A673 (cell line): Measurements from ENCODE around the gene ANKRD66. TPM values are rescaled to one million over a fixed set of nuclear protein-coding genes. Genes with fewer than 3 reads are reported as not detected.

Experiments
- BruUV-seq: library from RNA; stranded (reverse); fragments of 400-500 nt; replicated peaks from 2 replicates; lab custom pipeline; 2021; lab: Mats Ljungman, UMichigan
- CTCF ChIA-PET: fragments of 300-600 bp; sonication (Branson Sonifier 250); formaldehyde crosslinking; loops from one replicate; lab custom pipeline; 2022; ENCODE audit warnings: antibody characterized with exemption; lab: Charles Lee
- POLR2A ChIA-PET: fragments of 300-600 bp; sonication (Branson Sonifier 250); formaldehyde crosslinking; loops from one replicate; lab custom pipeline; 2022; ENCODE audit warnings: antibody characterized with exemption; ENCODE audit not compliant: low non-redundant PET; lab: Charles Lee
- DNase-seq: peaks from one replicate; pipeline ENCODE4 v3.0.0-alpha.2; 2015; ENCODE audit warnings: low spot score
- H3K27ac ChIP-seq: fragments of 200-600 bp; sonication (generic); 2 replicates; pipeline ENCODE4 v1.5.1; 2016; ENCODE audit warnings: mixed run types, low read depth, mild to moderate bottlenecking, mixed read lengths, antibody characterized with exemption, low read length; ENCODE audit not compliant: poor library complexity, severe bottlenecking
- H3K27me3 ChIP-seq: fragments of 200-600 bp; sonication (generic); replicated peaks from 2 replicates; pipeline ENCODE4 v1.6.1; 2017; ENCODE audit warnings: mixed run types, low read depth, mild to moderate bottlenecking, mixed read lengths, antibody characterized with exemption, low read length; ENCODE audit not compliant: insufficient read depth, poor library complexity
- H3K36me3 ChIP-seq: fragments of 200-600 bp; sonication (generic); 2 replicates; pipeline ENCODE4 v1.6.1; 2016; ENCODE audit warnings: mixed run types, mild to moderate bottlenecking, mixed read lengths, antibody characterized with exemption, low read length; ENCODE audit not compliant: insufficient read depth, poor library complexity, severe bottlenecking
- H3K4me1 ChIP-seq: fragments of 200-600 bp; sonication (generic); 2 replicates; pipeline ENCODE4 v1.6.1; 2017; ENCODE audit warnings: mixed run types, mild to moderate bottlenecking, mixed read lengths, antibody characterized with exemption, low read length; ENCODE audit not compliant: insufficient read depth, poor library complexity, severe bottlenecking
- H3K4me3 ChIP-seq: fragments of 200-600 bp; sonication (generic); 2 replicates; pipeline ENCODE4 v1.5.1; 2016; ENCODE audit warnings: low read depth, mixed run types, mild to moderate bottlenecking, mixed read lengths, low read length; ENCODE audit not compliant: poor library complexity, severe bottlenecking
- H3K9me3 ChIP-seq: fragments of 200-600 bp; sonication (generic); 2 replicates; pipeline ENCODE4 v1.6.1; 2016; ENCODE audit warnings: mixed run types, low read depth, mild to moderate bottlenecking, mixed read lengths, antibody characterized with exemption, low read length; ENCODE audit not compliant: poor library complexity, severe bottlenecking
- CTCF ChIP-seq: fragments of 300-800, 200-600 bp; sonication (generic); conservative IDR thresholded peaks from 2 replicates; pipeline ENCODE4 v1.5.1; 2017; ENCODE audit warnings: low read depth, mild to moderate bottlenecking, antibody characterized with exemption, low read length, moderate library complexity, mixed read lengths
- EZH2 ChIP-seq: fragments of 200-600 bp; sonication (generic); IDR thresholded peaks from 2 replicates; pipeline ENCODE4 v1.6.1; 2017; ENCODE audit warnings: borderline replicate concordance, low read depth, mild to moderate bottlenecking, mixed read lengths, antibody characterized with exemption, low read length; ENCODE audit not compliant: poor library complexity, severe bottlenecking
- intact Hi-C: fragments of 100-400 bp; cut with micrococcal nuclease; formaldehyde crosslinking; loops from one replicate; pipeline ENCODE4 v1.10.0; 2022; ENCODE audit not compliant: unreplicated experiment
- total RNA-seq: library from RNA; stranded (reverse); gene quantifications from 2 replicates; pipeline ENCODE4 v1.2.3, GENCODE V29; 2021

The ANKRD66 gene
- total RNA-seq, 1 experiment from 2014 or later: not detected

GRCh38 chr6:46745973-46746372 is 760 bp upstream of the ANKRD66 start:
- H3K4me1 ChIP-seq: no peaks in the 10 kb centered on the region
- ChIA-PET POLR2A (no interaction called here), CTCF (no interaction called here)
- no peak for DNase-seq
- no peak overlapping the region for H3K4me3 ChIP-seq
- TF ChIP-seq EZH2 (no peak), CTCF (no peak)
- H3K27ac ChIP-seq: no peak overlapping the region
- H3K9me3 ChIP-seq: no peaks in the 10 kb centered on the region
- intact Hi-C loops: no loop called here
- H3K27me3 ChIP-seq: no peaks in the 10 kb centered on the region
- no peaks in the 10 kb centered on the region for H3K36me3 ChIP-seq
- no TSS peak for BruUV-seq

- TF ChIP-seq EZH2 (no peak), CTCF (no peak)
- H3K4me1 ChIP-seq: no peaks in the 10 kb centered on the region
- POLR2A ChIA-PET: no interaction called here
- no peaks in the 10 kb centered on the region for H3K9me3 ChIP-seq
- H3K27me3 ChIP-seq: peaks cover 8% of the 10 kb centered on the region
- DNase-seq: no peak
- BruUV-seq: no TSS peak
- H3K36me3 ChIP-seq: no peaks in the 10 kb centered on the region
- intact Hi-C loops: no loop called here
- H3K27ac ChIP-seq: no peak overlapping the region
- H3K4me3 ChIP-seq: no peak overlapping the region
- CTCF ChIA-PET: no interaction called here
Measured at GRCh38 chr6:46748940-46749503, 2.3 kb downstream of the ANKRD66 start.

- H3K27ac ChIP-seq: no peak overlapping the region
- POLR2A ChIA-PET: no interaction called here
- CTCF ChIA-PET: no interaction called here
- intact Hi-C loops: no loop called here
- H3K9me3 ChIP-seq: no peaks in the 10 kb centered on the region
- TF ChIP-seq CTCF: no peak
- no peak for TF ChIP-seq EZH2
- H3K27me3 ChIP-seq: peaks cover 13% of the 10 kb centered on the region
- H3K4me3 ChIP-seq: no peak overlapping the region
- no TSS peak for BruUV-seq
- H3K36me3 ChIP-seq: no peaks in the 10 kb centered on the region
- no peaks in the 10 kb centered on the region for H3K4me1 ChIP-seq
- no peak for DNase-seq
Measured at GRCh38 chr6:46749731-46750130, 3.0 kb downstream of the ANKRD66 start.
